HCEC 1CT (cell line): ENCODE results near the gene CXCL16.

Experiments
- DNase-seq: peaks from one replicate; pipeline ENCODE4 v3.0.0-alpha.2; 2017

The CXCL16 gene

DNA sequence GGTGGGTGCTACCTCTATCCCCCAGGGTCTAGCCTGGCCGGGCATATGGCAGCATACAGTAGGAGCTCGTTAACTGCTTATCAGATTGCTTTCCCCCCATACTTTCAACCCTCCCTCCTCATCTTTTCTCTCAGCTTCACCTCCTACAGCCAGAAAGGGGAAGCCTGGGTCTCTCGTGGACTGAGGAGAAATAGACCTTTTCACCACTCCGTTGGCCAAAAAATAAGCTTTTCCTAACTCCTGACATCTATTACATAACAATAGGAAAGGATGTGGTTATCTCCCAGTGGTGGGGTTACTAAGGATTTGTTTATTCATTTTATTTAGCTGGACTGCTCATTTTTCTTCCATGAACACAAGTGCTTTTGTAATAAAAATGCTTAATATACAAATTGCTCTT lies 9.0 kb upstream of the CXCL16 start:
- no peak for DNase-seq

DNA sequence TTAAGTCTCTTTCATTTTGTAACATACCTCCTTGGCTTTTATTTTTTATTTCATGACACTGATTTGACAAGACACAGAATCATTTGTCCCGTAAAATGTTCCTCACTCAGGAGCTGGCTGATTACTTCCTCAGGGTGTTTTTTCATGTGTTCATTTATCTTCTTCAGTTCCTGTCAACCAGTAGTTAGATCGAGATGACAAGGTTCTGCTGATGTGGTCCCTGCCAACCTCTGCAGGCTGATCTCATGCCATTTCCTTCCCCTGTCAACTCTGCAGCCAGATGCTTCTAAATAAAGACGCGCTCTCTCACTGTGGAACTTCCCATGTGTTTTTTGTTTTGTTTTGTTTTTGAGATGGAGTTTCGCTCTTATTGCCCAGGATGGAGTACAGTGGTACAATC lies 8.1 kb upstream of the CXCL16 start:
- DNase-seq = no peak

DNA sequence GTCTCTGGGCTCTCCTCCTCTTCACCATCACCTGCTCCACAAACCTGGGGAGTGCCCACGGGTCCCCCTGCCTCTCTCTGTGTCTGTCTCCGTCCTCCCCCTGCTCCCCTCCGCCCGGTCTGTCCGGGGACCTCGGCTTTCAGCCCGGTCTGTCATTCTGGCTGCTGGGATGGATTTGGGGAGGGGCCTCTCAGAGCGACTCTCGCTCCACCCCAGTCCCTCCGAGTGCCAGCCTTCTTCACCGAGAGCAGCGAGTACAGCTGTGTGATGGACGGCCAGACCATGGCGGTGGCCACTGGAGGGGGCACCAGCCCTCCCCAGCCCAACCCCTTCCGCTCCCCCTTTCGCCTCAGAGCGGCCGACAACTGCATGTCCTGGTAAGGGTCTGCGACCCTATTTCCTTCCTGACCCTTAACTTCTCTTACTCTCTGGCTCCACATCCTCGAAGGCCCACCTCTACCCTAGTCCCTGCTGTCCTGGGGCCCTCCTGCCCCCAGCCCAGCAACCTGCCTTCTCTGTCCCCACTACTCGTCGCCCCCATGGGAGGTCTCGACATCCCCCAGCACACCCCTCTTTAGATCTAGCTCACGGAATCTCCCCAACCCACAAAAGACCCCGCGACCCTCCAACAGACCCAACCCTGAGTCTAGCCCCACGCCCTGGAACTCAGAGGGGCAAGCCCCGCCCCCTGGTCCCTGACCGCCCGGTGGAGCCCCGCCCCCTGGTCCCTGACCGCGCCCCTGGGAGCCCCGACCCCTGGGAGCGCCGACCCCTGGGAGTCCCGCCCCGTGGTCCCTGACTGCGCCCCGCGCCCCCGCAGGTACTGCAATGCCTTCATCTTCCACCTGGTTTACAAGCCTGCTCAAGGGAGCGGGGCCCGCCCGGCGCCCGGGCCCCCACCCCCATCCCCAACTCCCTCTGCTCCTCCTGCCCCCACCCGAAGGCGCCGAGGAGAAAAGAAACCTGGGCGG lies 5.6 kb upstream of the CXCL16 start:
- no peak for DNase-seq

DNA sequence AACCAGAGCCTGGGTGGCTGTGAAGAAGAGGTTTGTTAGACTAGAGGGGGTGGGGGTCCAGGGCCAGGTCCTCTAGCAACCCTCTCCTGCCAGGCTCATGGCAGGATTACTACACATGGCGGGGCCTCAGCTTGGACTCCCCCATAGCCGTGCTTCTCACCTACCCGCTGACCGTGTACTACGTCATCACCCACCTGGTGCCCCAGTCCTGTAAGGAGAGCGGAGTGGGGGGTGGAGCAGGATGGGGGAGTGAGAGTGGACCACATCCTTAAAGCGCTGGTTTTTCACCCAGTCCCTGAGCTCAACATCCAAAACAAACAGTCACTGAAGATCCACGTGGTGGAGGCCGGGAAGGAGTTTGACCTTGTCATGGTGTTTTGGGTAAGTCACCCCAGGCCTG lies 4.2 kb upstream of the CXCL16 start:
- no peak for DNase-seq

DNA sequence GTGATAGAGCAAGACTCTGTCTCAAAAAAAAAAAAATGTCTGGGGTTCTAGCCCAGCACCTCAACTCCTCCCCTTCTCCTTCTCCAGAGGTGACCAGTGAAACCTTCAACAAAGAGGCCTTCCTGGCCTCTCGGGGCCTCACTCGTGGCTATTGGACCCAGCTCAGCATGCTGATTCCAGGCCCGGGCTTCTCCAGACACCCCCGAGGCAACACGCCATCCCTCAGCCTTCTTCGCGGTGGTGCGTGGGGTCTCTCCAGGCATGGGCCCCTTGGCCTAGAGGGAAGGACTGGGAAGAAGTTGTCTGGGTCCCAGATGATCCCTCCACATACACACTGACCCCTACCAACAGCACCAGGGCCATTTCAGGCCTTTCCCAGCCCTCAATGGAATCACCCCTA lies 3.5 kb upstream of the CXCL16 start:
- DNase-seq = no peak

- no peak for DNase-seq
Observed at GRCh38 chr17:4742629-4743028, 2.9 kb upstream of the CXCL16 start.

GRCh38 chr17:4742133-4742532 lies 2.4 kb upstream of the CXCL16 start:
- DNase-seq = no peak

- no peak for DNase-seq
Observed at GRCh38 chr17:4741544-4741943, 1.8 kb upstream of the CXCL16 start.

DNA sequence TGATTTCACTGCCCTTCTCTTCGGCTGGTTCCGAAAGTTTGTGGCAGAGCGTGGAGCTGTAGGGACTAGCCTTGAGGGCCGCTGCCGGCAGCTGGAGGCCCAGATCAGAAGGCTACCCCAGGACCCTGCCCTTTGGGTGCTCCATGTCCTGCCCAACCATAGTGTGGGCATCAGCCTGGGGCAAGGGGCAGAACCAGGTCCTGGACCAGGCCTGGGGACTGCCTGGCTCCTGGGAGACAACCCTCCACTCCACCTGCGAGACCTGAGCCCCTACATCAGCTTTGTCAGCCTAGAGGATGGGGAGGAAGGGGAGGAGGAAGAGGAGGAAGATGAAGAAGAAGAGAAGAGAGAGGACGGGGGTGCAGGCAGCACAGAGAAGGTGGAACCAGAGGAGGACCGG lies 856 bp upstream of the CXCL16 start:
- DNase-seq = no peak

GRCh38 chr17:4740025-4740351 lies 260 bp upstream of the CXCL16 start:
- no peak for DNase-seq

GRCh38 chr17:4738136-4739121 lies 1.3 kb downstream of the CXCL16 start:
- no peak for DNase-seq

DNA sequence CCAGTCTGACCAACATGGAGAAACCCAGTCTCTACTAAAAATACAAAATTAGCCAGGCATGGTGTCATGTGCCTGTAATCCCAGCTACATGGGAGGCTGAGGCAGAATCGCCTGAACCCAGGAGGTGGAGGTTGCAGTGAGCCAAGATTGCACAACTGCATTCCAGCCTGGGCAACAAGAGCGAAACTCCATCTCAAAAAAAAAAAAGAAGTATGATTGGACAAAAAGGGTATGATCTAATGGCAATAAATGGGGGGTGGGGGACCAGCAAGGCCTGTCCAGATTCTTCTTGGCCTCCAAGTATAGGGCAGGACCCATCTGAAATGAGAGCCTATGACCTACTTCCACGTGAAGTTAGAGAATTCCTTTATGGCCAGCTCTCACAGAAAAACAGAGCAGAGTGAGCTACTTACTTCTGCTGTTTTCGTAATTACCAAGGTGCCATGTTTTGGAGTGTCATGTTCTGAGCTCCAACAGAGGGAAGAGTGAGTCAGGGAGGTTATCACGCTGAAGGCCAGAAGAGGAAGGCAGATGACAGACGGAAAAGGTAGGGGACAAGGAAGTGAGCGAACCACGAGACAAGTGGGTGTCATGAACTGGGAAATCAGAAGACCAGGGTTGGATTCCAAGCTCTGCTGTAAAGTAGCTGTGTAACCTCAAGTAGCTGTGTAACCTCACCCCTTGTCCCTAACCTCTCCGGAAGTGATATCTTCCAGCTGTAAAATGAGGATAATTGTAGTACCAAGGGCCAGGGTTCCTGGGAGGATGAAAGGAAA lies 3.7 kb downstream of the CXCL16 start:
- DNase-seq = no peak

DNA sequence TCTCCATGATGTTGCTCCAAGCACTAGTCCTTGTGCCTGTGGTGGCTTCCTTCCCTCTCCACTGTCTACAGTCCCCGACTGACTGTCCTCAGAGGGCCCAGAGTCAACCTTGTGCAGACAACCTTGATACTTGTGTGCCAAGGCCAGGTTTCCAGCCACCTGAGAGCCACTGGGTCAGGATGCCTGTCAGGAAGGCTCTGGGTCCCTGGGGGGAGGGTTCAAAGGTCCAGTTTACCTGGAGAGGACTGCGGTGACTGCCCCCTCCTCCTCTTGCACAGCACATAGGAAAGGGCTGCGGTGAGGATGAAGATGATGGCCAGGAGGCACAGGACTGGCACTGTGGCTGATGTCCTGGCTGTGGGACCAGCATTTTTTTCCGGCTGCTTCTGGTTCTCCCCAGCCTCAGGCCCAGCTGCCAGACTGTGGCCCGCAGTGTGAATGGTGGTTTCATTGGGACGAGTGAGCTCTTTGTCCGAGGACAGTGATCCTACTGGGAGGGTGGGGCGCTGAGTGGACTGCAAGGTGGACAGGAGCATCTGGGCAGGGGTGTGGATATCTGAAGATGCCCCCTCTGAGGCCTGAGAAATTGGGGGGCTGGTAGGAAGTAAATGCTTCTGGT lies 4.8 kb downstream of the CXCL16 start:
- DNase-seq = no peak

DNA sequence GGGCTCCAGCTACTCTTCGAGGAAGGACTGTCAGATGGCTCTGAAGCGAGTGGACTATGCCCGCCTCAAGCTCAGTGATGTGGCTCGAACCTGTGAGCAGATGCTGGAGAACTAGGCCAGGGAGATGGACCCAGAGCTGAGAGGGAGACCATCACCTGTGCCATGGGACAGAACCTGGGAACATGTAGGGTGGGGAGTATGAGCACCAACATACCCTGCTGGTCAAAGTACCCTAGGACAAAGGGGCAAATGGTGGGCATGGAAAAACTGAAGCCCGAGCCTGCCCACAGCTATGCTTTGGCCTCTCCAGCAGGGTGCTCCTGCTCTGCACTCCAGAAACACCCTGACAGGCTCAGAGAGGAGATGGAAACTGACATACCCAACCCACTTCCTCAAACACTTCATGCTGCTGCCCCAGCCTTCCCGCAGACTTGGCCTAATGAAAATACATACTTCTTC lies 6.6 kb downstream of the CXCL16 start:
- no peak for DNase-seq

DNA sequence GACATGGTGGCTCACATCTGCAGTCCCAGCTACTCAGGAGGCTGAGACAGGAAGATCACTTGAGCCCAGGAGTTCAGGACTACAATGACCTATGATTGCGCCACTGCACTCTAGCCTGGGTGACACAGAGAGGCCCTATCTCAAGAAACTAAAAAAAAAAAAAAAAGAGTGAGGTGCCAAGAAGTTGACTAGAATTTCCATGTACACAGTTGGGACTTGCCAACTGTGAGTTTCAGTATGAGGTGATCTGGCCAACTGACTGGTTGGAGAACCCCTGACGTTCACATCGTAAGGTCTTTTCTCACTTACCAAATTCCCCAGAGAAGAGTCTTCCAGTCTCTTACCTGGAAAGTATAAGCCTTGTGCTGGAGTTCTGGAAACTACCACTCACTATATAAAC lies 11.6 kb downstream of the CXCL16 start:
- no peak for DNase-seq

DNA sequence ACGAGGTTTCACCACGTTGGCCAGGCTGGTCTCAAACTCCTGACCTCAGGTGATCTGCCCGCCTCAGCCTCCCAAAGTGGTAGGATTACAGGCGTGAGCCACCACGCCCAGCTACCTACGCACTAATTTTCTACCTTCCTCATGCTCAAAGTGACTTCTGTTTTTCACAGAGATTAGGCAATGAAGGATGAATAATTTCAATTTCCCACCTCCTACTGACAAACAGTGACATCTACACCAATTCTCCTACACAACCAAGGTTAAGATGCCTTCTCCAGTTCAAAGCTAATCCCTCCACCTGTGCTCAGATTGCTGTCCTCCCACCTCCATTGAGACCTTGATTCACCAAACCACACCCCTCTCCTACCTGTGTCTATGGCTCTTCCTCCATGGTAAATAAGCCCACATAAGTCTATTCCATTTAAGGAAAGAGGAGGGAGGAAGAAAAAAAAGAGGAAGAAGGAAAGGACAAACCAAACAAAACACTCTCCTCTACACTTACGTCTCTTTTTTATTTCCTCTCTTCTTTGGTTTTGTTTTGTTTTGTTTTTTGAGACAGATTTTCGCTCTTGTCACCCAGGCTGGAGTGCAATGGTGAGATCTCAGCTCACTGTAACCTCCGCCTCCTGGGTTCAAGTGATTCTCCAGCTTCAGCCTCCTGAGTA lies 13.9 kb downstream of the CXCL16 start:
- no peak for DNase-seq

DNA sequence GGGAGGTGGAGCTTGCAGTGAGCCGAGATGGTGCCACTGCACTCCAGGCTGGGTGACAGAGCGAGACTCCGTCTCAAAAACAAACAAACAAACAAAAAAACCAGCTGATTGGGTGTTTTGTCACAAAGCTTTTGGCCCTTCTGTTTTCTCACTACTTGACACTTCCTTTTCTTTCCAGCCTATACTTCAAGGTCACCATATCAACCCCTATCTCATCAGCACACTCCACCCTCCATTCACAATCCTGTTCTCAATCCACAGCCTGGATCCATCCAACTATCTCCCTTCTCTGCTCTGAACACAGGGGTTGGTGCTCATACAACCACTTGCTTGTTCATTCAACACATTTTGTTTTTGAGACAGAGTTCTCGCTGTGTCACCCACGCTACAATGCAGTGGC lies 15.1 kb downstream of the CXCL16 start:
- DNase-seq = no peak

GRCh38 chr17:4722678-4723240 lies 17.0 kb downstream of the CXCL16 start:
- DNase-seq = no peak

DNA sequence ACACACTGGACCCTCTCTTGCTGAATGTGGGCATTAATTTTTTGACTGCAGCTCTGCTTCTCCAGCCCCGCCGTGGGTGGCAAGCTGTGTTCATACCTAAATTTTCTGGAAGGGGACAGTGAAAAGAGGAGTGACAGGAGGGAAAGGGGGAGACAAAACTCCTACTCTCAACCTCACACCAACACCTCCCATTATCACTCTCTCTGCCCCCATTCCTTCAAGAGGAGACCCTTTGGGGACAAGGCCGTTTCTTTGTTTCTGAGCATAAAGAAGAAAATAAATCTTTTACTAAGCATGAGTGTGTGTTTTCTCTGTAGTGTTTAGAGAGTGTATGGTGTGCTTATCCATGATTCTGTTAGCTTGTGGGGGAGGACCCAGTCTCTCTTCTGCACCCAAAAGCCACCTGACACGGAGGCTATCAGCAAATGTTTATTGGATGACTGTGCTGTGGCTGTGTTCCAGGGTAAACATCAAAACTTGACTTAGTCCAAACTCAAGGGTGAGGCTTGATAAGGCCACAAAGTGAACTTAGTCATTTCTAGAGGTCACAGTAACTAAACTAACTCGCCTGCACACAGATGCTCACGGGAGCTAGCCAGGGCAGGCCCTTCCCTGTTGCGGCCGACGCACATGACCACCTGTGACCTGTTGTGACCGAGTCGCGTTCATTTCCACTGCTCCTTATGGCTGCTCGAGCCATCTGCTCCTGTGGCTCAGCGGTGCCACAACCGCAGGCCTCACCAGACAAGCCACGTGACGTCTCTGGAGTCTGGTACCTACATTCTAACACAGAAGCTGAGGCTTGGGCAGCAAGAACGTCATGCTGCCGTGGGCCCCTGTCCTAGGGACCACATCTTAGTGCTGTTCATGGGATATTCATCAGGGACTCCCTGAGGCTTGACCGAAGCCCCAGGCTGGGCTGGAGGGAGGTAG lies 18.3 kb downstream of the CXCL16 start:
- no peak for DNase-seq

- no peak for DNase-seq
Observed at GRCh38 chr17:4720787-4721186, 18.9 kb downstream of the CXCL16 start.
